RKO (cell line): ENCODE results near the gene TBX6.
A peak's percentile ranks its signal among the peaks of the same experiment; 100 is the strongest.
"Not testable (repeated sequence)": the region's sequence is repeated elsewhere in the genome, so short reads cannot be mapped to it uniquely, and the experiment has no call there.

Source experiments
- DNase-seq: peaks from one replicate; pipeline ENCODE4 v3.0.0-alpha.2; 2016; ENCODE audit warnings: low spot score

Gene TBX6, protein sequence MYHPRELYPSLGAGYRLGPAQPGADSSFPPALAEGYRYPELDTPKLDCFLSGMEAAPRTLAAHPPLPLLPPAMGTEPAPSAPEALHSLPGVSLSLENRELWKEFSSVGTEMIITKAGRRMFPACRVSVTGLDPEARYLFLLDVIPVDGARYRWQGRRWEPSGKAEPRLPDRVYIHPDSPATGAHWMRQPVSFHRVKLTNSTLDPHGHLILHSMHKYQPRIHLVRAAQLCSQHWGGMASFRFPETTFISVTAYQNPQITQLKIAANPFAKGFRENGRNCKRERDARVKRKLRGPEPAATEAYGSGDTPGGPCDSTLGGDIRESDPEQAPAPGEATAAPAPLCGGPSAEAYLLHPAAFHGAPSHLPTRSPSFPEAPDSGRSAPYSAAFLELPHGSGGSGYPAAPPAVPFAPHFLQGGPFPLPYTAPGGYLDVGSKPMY

DNA sequence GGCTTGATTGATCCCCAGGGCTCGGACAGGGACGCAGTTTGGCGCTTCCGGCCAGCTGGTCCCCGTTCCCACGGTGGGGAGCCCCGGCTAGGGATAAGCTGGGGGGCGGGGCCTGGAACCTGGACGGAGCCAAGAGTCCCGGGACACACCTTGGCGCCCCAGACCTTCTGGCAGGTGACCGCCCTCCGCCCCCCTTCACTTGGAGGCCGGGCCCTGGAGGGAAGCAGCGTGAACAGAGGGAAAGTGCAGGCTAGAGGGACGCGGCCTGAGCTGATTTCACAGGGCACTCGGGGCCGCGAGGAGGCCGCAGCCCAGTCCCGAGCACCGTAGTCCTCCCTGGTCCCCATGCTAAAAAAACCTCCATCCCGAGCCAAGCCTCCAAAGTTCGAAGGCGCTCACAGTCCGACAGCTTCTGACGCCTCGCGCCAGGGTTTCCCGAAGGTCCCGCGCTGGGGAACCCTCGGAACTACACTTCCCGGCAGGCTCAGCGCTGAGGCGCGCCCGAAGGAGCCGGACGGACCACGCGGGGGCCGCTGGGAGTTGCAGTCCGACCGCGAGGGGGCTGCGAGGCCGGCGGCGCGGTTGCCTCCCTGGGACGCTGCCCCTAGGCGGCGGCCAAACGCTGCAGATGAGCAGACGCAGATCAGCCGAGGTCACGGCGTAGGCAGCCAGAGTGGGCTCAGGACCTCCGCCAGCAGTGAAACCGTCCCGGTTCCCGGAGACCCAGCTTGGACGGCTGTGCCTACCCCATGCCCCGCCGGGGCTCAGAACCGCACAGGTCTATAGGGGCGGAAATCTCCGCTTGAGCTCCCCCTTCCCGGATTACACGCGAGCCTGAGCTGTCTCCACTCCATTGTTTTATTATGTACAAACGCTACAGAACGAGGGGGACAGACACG lies at the start of gene TBX6:
TSS of gene TBX6 (minus strand) at position 451 of the 899 bp plus-strand sequence. CDS start 731 bp downstream, outside the sequence.
- peak; percentile 94 for DNase-seq

DNA sequence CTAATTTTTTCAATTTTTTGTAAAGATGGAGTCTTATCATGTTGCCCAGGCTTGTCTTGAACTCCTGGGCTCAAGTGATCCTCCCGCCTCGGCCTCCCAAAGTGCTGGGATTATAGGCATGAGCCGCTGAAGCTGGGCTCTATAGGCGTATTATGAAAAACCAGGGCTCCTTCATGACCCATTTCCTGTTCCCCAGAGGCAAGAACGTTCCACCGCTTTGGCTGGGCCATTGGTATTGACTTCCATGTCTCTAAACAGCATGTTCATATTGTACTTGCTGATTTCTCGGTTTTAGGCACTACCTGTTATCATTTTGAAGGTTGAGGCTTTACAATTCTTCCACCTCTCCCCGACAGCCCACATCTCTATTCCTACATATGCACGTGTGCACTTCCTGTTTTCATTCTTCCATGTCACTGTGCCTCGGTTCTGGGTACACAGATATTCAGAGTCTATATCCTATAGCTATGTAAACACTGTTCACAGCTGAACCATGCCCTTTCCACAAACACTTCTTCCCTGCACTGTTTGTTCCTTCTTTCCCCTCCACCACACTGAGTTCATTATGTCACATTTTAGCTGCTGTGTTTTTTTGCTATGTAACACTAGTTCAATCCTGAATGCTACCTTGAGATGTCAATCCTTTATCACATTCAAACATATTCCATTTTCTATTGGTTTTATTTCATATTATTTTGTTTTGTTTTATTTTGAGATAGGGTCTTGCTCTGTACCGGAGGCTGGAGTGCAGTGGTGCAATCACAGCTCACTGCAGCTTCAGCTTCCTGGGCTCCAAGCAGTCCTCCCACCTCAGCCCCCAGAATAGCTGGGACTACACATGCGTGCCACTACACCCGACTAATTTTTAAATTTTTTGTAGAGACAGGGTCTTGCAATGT lies 48.1 kb upstream of the TBX6 start:
- DNase-seq = no peak

DNA sequence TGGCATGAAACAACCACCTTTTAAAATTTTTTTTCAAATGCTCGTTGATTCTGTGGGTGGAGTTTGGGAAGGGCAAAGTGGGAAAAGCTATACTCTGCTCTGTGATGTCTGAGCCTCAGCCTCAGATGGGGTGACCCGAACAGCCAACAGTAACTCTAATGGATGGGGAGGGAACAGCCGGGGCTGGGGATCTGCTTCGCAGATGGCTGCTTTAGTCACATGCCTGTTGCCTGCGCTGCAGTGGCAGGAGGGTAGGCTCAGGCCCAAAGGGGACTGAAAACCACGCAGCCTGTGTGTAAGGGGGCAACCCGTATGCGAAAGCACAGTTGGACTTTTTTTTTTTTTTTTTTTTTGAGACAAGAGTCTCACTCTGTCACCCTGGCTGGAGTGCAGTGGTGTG lies 46.2 kb upstream of the TBX6 start:
- no peak for DNase-seq

DNA sequence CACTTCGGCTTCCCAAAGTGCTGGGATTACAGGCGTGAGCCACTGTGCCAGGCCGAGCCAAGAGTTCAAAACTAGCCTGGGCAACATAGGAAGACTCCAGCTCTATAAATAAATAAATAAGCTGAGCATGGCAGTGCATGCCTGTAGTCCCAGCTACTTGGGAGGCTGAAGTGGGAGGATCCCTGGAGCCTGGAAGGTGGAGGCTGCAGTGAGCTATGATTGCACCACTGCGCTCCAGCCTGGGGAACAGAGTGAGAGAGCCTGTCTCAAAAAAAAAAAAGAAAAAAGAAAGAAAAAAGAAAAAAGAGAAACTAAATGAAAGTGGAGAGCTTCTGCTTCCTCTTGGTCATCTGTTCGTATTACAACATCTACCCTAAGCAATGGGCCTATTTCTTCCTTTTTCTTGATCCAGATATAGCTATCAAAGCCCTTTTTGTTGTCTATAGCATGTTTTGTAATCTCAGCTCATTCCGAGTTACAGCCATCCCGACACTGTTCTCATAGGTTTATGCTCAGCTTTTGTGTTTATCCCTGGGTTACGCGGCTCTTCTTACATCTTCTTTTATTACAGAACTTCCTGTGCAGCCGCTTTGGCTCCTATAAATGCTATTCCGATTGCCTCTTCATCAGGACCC lies 45.4 kb upstream of the TBX6 start:
- no peak for DNase-seq

DNA sequence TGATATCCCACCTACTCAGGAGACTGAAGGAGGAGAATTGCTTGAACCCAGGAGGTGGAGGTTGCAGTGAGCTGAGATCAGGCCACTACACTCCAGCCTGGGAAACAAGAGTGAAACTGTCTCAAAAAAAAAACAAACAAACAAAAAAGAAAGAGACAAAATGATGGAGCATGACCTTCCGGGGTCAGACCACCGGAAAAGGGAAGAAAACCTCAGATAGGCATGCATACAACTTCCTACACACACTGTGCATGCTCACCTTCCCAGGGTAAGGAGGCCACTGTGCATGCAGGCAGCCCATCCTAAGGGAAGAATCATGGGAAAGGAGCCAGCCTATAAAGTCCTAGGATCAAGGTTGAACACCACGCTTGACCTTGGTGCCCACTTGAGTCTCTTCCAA lies 40.9 kb upstream of the TBX6 start:
- no peak for DNase-seq

DNA sequence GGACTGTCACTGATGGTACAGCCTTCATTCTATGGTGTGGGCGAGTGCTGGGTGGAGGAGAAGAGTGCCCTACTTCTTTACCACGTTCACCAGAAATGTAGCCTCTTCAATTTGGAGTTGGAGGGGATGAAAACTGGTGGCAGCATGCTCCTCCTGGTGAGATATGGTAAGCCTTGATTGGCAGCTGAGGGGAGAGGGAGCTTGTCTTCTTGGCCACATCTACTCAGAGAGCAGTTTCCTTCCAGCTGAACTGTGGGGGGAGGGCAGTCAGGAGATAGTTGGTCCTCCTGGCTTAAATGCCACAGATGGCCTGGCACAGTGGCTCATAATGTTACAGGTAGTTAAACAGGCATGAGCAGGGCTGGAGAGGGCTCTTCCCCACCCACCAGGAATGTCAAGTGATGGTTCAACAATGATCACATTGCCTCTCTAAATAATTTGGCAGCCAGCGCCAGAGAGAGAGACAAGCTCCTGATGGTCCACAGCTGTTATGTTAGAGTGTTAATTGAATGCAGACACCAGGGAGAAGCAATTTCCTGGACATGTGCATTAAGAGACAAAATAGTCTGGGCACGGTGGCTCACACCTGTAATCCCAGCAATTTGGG lies 40.2 kb upstream of the TBX6 start:
- DNase-seq = no peak

DNA sequence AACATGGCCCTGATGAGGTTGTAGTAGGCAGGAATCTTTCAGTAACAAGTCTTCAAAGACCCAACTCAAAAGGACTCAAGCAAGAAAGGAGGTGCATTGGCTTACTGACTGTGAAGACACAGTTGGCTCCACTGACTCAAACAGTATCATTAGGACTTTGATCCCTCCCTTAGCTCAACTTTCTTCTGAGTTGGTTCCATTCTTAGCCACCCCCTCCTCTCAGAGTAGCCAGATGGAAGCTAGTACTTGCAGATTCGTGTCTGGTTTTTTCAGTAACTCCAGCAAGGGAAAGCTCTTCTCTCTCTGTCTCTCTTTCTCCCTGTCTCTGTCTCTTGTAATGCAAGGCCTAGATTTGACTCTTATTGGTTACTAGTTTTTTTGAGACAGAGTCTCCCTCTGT lies 36.3 kb upstream of the TBX6 start:
- DNase-seq = no peak

DNA sequence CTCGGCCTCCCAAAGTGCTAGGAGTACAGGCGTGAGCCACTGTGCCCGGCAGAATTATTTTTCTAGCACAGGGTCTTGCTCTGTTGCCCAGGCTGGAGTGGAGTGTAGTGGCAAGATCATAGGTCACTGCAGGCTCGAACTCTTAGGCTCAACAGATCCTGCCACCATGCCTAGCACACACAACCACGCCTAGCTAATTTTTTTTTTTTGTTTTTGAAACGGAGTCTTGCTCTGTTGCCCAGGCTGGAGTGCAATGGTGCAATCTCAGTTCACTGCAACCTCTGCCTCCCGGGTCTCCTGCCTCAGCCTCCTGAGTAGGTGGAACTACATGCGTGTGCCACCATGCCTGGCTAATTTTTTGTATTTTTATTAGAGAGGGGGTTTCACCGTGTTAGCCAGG lies 34.0 kb upstream of the TBX6 start:
- not testable (repeated sequence) for DNase-seq

DNA sequence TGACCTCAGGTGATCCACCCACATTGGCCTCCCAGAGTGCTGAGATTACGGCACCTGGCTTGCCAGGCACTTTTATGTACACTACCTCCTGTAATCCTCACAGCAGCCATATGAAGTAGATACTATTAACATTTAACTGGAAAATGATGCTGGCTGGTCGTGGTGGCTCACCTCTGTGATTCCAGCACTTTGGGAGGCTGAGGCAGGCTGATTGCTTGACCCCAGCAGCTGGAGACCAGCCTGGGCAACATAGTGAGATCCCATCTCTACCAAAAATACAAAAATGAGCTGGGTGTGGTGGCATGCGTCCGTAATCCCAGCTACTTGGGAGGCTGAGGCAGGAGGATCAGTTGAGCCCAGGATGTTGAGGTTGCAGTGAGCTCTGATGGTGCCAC lies 33.3 kb upstream of the TBX6 start:
- DNase-seq = no peak

DNA sequence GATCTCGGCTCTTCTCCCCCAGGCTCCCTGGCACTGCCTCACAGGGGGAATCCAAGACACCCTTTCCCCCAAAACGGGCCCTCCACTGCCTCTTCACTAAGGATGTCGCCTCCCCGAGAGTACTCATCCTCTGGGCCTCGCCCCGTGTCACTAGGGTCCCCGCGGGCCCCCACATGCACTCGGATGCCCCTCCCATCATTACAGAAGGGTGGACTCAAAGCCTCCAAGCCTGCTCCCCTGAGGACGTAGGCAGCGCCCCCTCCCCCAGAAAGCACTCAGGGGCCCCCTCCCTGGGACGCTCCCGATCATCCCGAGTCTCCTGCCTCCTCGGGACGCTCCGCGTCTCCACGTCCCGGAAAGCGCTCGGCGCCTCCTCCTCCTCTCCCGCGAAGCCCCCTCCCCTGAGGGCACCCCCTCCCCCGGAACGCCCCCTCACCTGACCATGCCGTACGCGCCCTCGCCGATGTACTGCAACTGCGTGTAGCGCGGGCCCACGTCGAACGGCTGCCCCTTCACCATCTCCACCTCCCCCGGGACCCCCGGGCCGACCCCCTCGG lies 31.0 kb upstream of the TBX6 start:
- DNase-seq = no peak

DNA sequence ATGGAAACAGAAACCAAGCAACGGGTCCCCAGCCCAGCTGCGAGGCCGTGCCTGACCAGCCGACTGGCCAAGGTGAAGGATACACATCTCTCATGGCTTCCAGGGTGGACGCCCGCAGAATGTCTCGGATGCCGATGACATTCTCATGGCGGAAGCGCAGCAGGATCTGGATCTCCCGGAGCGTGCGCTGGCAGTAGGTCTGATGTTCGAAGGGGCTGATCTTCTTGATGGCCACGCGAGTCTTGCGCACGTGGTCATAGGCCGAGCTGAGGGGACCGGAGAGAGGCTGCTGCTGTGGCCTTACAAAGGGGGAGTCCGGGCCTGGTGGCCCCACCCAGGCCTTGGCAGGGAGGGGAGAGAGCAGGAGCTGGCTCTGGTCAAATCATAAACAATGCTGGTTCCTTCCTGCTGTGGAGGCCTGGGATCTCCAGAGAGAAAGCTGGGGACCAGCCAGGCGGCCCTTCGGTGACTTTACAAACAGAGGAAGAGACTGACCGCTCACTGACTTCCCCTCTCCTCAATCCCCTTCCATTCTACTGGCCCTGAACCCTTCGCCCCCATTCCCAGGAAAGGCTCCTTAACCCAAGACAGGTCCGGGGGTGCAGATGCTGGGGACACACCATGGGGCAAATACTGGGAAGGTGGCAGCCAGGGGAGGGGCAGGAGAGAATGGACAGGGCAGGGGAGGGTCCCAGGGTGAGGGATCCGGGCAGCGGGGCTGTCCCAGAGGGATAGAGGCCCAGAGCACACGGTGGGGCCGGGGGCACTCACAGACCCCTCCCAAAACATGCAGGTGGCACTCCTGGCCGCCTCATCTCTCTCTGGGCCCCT lies 30.2 kb upstream of the TBX6 start:
- no peak for DNase-seq

DNA sequence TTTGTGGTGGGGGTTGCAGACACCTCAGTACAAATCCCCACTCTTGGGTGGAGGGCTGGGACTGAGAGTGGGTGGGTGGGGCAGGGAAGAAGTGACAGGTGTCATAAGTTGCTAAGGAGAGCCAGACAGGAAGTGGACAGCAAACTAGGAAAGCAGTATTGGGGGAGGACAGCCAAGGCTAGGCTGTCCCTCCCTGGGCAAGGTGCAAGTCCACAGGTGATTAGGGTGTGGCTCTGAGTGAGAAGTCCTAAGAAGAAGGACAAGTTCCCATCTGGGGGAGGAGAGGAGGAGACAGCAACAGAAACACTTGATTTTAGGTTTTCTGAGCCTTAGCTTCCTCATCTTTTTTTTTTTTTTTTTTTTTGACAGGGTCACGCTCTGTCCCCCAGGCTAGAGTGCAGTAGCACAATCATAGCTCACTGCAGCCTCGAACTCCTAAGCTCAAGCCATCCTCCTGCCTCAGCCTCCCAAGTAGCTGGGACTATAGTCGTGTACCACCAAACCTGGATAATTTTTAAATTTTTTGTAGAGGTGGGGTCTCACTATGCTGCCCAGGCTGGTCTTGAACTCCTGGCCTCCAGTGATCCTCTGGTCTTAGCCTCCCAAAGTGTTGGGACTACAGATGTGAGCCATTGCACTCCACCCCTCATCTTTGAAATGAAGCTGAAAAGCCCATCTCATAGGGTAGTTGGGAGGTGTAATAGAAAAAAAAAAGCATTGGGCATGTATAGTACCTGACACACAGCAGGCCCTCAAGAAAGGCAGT lies 28.8 kb upstream of the TBX6 start:
- no peak for DNase-seq

DNA sequence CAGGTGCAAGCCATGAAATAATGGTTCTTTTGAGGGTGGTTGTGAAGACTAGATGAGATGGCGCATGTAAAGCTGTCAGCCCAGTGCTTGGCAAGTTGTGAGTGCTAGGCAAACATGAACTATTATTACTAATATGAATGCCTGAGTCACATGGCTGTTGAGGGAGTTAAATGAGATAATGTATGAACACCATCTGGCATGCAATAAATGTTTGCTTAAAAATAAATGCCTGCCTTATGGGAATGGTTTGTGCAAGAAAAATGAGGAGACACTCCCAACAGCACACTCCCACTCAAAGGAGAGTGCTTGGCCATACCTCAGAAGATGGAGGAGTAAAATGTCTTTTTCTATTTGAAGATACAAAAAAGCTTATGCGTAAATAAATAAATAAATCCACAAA lies 27.7 kb upstream of the TBX6 start:
- DNase-seq = no peak

DNA sequence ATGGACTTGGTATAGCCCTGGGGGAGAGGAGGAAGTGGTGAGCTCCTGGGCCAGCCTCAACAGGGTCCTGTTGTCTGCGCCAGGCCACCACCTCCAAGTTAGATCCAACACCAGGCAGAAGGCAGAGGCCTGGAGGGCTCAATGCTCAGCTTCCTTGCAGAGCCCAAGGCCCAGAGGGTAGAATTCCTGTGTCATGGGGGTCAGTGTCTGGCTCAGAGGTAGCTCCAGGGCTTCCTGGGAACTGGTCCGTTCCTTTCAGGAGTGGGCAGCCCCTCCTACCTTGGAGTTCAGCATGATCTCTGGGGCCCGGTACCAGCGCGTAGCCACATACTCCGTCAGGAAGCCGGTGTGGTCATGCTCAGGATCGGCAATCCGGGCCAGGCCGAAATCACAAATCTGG lies 26.0 kb upstream of the TBX6 start:
- no peak for DNase-seq

DNA sequence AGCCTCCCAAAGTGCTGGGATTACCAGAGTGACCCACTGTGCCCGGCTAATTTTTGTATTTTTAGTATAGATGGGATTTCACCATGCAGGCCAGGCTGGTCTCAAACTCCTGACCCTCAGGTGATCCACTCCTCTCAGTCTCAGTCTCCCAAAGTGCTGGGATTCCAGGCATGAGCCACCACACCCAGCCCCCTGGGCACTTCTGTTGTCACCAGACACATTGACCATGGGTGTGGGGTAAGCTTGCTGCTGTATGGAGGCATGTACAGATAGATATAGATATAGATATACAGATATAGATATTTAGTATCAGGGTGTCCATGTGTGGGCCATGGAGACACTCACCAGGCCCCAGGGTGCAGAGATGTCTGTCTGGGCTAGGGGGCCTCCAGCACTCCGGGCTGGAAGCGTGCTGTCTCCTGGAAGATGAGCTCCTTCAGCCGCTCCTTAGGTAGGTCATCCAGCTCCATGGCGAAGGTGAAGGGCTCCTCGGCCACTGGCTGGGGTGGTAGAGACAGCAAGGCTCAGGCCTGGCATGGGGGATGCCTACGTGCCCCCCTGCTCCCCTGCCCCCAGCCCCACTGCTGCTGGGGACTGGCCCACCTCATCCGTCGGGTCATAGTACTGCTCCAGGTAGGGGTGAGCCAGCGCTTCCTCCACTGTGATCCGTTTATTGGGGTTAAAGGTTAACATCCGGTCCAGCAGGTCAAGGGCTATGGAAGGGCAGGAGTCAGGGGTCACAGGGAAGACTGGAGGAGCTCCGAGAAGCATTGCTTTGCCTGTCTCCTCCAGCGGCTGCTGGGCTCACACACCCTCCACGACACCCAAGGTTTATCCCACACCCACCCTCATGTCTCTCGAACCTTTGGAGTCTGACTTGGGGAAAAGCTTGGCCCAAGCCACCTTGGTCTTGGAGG lies 24.8 kb upstream of the TBX6 start:
- DNase-seq = no peak

DNA sequence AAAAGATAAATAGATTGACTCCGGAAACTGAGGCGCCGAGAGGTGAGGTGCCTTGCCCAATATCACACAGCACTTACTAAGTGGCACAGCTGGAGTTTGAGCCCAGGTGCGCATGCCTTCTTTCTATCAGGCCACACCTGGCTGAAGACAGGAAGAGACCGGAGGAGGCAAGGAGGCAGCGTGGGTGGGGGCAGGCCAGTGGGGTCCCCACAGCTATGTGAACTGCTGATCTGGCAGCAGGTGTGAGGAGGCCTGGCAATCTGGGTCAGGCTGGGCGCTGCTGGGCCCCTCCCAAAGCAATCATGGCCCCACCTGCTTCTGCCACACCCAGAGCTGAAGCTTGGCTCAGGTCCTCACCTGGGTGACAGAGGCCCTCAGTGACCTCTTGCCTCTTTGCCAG lies 23.5 kb upstream of the TBX6 start:
- DNase-seq = no peak

DNA sequence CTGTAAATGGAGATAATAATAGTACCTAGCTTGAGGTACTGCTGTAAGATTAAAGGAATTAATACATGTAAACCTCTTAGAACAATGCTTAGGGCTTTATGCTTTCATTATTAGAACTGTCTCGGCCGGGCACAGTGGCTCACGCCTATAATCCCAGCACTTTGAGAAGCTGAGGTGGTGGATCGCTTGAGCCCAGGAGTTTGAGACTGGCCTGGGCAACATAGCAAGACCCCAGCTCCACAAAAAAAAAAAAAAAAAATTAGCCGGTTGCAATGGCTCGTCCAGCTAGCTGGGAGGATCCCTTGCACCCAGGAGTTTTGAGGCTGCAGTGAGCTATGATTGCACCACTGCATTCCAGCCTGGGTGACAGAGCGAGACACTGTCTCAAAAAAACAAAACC lies 23.1 kb upstream of the TBX6 start:
- DNase-seq = not testable (repeated sequence)

DNA sequence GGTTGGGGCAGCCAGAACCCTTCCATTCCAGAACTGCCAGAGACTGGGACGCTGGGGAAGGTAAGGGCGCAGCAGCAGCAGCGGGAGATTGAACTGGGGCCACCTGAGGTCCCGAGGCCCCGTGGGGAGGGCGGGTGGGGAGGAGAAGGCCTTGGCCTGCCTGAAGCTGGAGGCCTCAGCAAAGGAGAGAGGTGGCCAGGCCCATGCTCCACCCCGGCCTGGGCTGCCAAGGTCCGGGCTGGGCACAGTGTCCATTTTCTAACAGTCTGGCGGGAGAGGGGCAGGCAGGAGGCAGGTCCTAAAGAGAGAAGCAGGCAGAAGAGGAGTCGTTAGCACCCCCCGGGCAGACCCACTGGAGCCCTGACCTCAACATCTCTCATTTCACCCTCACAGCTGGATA lies 22.7 kb upstream of the TBX6 start:
- DNase-seq = no peak
